SK-N-SH (cell line): ENCODE results near the gene BNC2. TPM values are rescaled to one million over a fixed set of nuclear protein-coding genes. Genes with fewer than 3 reads are reported as not detected.

Experiments
- CTCF ChIA-PET: fragments of 300-600, 350-600 bp; formaldehyde crosslinking; extraction: SDS; loops from one replicate; lab custom pipeline; 2021; lab: Yijun Ruan, JAX
- POLR2A ChIA-PET: fragments of 350-600 bp; sonication (Branson Sonifier 250); formaldehyde crosslinking; extraction: SDS; loops from one replicate; lab custom pipeline; 2020; ENCODE audit warnings: antibody characterized with exemption, inconsistent platforms; lab: Yijun Ruan, JAX
- DNase-seq: peaks from one replicate; pipeline ENCODE4 v3.0.0; 2012
- H2AFZ ChIP-seq: fragments of 200-600 bp; sonication (generic); 2 replicates; pipeline ENCODE4 v1.8.1; 2016; ENCODE audit warnings: antibody characterized with exemption, mild to moderate bottlenecking, low read depth
- H3F3A ChIP-seq: fragments of 200-600 bp; sonication (generic); replicated peaks from 2 replicates; pipeline ENCODE3; 2016; ENCODE audit warnings: antibody characterized with exemption, mild to moderate bottlenecking; ENCODE audit not compliant: insufficient read depth
- H3K27ac ChIP-seq, 2 experiments: fragments of 200-500 bp in 1 of 2; fragments of 200-600 bp in 1 of 2; sonication (Bioruptor generic) in 1 of 2; sonication (generic), shearing (Covaris generic) in 1 of 2; 2 replicates each; pipeline versions ENCODE4 v1.5.1 to v1.6.1; 2014 to 2016; ENCODE audit warnings: low read depth in 2 of 2, inconsistent platforms in 1 of 2, low read length in 1 of 2, mild to moderate bottlenecking in 1 of 2, mixed read lengths in 1 of 2
- H3K27me3 ChIP-seq: fragments of 200-600 bp; sonication (generic), shearing (Covaris generic); 2 replicates; pipeline ENCODE4 v1.6.1; 2016; ENCODE audit warnings: mixed run types; ENCODE audit not compliant: insufficient read depth
- H3K36me3 ChIP-seq, 2 experiments: fragments of 200-500 bp in 1 of 2; fragments of 200-600 bp in 1 of 2; sonication (Bioruptor generic) in 1 of 2; sonication (generic) in 1 of 2; replicated peaks in 1 of 2; 2 replicates each; pipeline versions ENCODE3 to v1.5.1; 2014 to 2016; ENCODE audit warnings: low read length in 1 of 2, mild to moderate bottlenecking in 1 of 2; ENCODE audit not compliant: insufficient read depth in 2 of 2, control insufficient read depth in 1 of 2
- H3K4me1 ChIP-seq, 2 experiments: fragments of 200-500 bp in 1 of 2; fragments of 200-600 bp in 1 of 2; sonication (Bioruptor generic) in 1 of 2; sonication (generic), shearing (Covaris generic) in 1 of 2; 2 replicates each; pipeline versions ENCODE4 v1.5.1 to v1.6.1; 2014 to 2016; ENCODE audit warnings: low read depth in 1 of 2, low read length in 1 of 2, mixed run types in 1 of 2; ENCODE audit not compliant: insufficient read depth in 2 of 2, control insufficient read depth in 1 of 2
- H3K4me2 ChIP-seq: fragments of 200-600 bp; sonication (generic), shearing (Covaris generic); 2 replicates; pipeline ENCODE4 v1.6.1; 2017; ENCODE audit warnings: mixed run types
- H3K4me3 ChIP-seq, 2 experiments: fragments of 200-500 bp in 1 of 2; fragments of 200-600 bp in 1 of 2; sonication (Bioruptor generic) in 1 of 2; sonication (generic), shearing (Covaris generic) in 1 of 2; 2 replicates each; pipeline versions ENCODE4 v1.5.1 to v1.8.1; 2014 to 2016; ENCODE audit warnings: low read depth in 2 of 2, inconsistent platforms in 1 of 2, low read length in 1 of 2, mild to moderate bottlenecking in 1 of 2, mixed read lengths in 1 of 2, moderate library complexity in 1 of 2
- H3K79me2 ChIP-seq: fragments of 200-600 bp; sonication (generic); 2 replicates; pipeline ENCODE4 v1.8.1; 2017; ENCODE audit warnings: mild to moderate bottlenecking; ENCODE audit not compliant: insufficient read depth
- H3K9ac ChIP-seq: fragments of 200-600 bp; sonication (generic); 2 replicates; pipeline ENCODE4 v1.6.1; 2017; ENCODE audit warnings: mixed run types
- H3K9me2 ChIP-seq: fragments of 200-600 bp; sonication (generic); 2 replicates; pipeline ENCODE4 v1.6.1; 2017; ENCODE audit warnings: mixed run types
- H3K9me3 ChIP-seq: fragments of 200-600 bp; sonication (generic); 2 replicates; pipeline ENCODE4 v1.6.1; 2017; ENCODE audit warnings: mixed run types, mild to moderate bottlenecking, moderate library complexity
- H4K20me1 ChIP-seq: fragments of 200-600 bp; sonication (generic); 2 replicates; pipeline ENCODE4 v1.6.1; 2017; ENCODE audit warnings: mild to moderate bottlenecking, mixed run types; ENCODE audit not compliant: insufficient read depth
- CHD2 ChIP-seq: fragments of 150-350 bp; IDR thresholded peaks from 2 replicates; pipeline ENCODE4 v1.6.1; 2018; ENCODE audit warnings: low read length; ENCODE audit not compliant: partially characterized antibody
- IRF3 ChIP-seq: fragments of 150-350 bp; IDR thresholded peaks from 2 replicates; pipeline ENCODE4 v1.6.1; 2016; ENCODE audit warnings: mild to moderate bottlenecking, low read depth, low read length
- MAX ChIP-seq: IDR thresholded peaks from 2 replicates; pipeline ENCODE4 v1.4.0; 2012; ENCODE audit warnings: low read depth
- NRF1 ChIP-seq: IDR thresholded peaks from 2 replicates; pipeline ENCODE4 v1.6.1; 2012; ENCODE audit warnings: low read depth, mild to moderate bottlenecking, low read length
- PBX3 ChIP-seq: IDR thresholded peaks from 2 replicates; pipeline ENCODE4; 2012
- POLR2AphosphoS5 ChIP-seq: IDR thresholded peaks from 2 replicates; pipeline ENCODE4 v1.6.1; 2012; ENCODE audit warnings: low read depth, low read length
- RAD21 ChIP-seq: IDR thresholded peaks from 2 replicates; pipeline ENCODE4 v1.6.1; 2012; ENCODE audit warnings: mild to moderate bottlenecking, low read length
- RCOR1 ChIP-seq: fragments of 150-350 bp; IDR thresholded peaks from 2 replicates; pipeline ENCODE4 v1.6.1; 2017; ENCODE audit warnings: antibody characterized with exemption, low read length
- REST ChIP-seq: IDR thresholded peaks from 2 replicates; pipeline ENCODE4 v1.6.1; 2012; ENCODE audit warnings: mild to moderate bottlenecking, low read depth, low read length, moderate library complexity
- RFX5 ChIP-seq: IDR thresholded peaks from 2 replicates; pipeline ENCODE4 v1.6.1; 2012; ENCODE audit warnings: mild to moderate bottlenecking, improper control_type of control experiment, low read length
- RXRA ChIP-seq: IDR thresholded peaks from 2 replicates; pipeline ENCODE4 v1.4.0; 2012; ENCODE audit warnings: low read depth, mild to moderate bottlenecking, borderline replicate concordance
- ZBTB33 ChIP-seq: IDR thresholded peaks from 2 replicates; pipeline ENCODE4 v1.4.0; 2012; ENCODE audit warnings: low read depth, borderline replicate concordance
- WGBS: methylation state at CpG from one replicate; pipeline ENCODE4 v1.1.6; 2017; ENCODE audit warnings: low lambda C conversion rate; 5-methylcytosine and 5-hydroxymethylcytosine counted together
- polyA plus RNA-seq, 3 experiments: library from polyadenylated mRNA; depleted of rRNA; stranded (reverse); fragments of >200 nt; gene quantifications; 2 replicates each; pipeline ENCODE4 v1.2.3, GENCODE V29; 2012

The BNC2 gene
- polyA plus RNA-seq, 1 of the 3 experiments (the other 2 are of a cell fraction) = 8.8 TPM

GRCh38 chr9:16414451-16414850, 456.0 kb downstream of the BNC2 start:
- Histone ChIP-seq H3K27me3 (no peaks in the 10 kb centered on the region), H3K4me1 (peaks cover 0 to 9% of the 10 kb centered on the region in 2 experiments; a peak in 2 of 4 replicates), H3K79me2 (no peaks in the 10 kb centered on the region; the same call in 1 of the 2 replicates), H3F3A (peaks cover 12% of the 10 kb centered on the region), H4K20me1 (no peaks in the 10 kb centered on the region), H3K27ac (no peak overlapping the region), H3K4me3 (no peak overlapping the region), H3K9me2 (no peaks in the 10 kb centered on the region), H3K36me3 (peaks cover 2 to 13% of the 10 kb centered on the region in 2 experiments), H2AFZ (no peak overlapping the region), H3K9me3 (no peaks in the 10 kb centered on the region), H3K4me2 (no peak overlapping the region), H3K9ac (no peak overlapping the region)
- DNase-seq = no peak
- ChIA-PET CTCF (interaction anchor here (1.0 to 1.5 kb wide), 2 partner anchors 16 to 29 kb away, joined by 3 to 4 read pairs; no protein-coding TSS in a partner anchor), POLR2A (interaction anchor here (0.6 kb wide), 1 partner anchor 518 kb away, joined by 3 read pairs; no protein-coding TSS in a partner anchor)
- TF ChIP-seq MAX = no peak
- TF ChIP-seq IRF3 = no peak
- TF ChIP-seq RAD21 = no peak
- TF ChIP-seq ZBTB33 = no peak
- no peak for TF ChIP-seq PBX3
- TF ChIP-seq RCOR1 = no peak
- no peak for TF ChIP-seq RFX5
- TF ChIP-seq POLR2AphosphoS5 = no peak
- no peak for TF ChIP-seq CHD2
- TF ChIP-seq RXRA = no peak
- TF ChIP-seq NRF1 = no peak
- no peak for TF ChIP-seq REST
- WGBS = 82% methylated on average over 3 of the region's 3 CpGs
